Activated naive CD8-positive, alpha-beta T cell treated with anti-CD3 and anti-CD28 coated beads for 36 hours (primary cell): Measurements from ENCODE around the gene TNIP3. TPM values are rescaled to one million over a fixed set of nuclear protein-coding genes. Genes with fewer than 3 reads are reported as not detected.

ENCODE experiments used
- DNase-seq: peaks from one replicate; pipeline ENCODE4 v3.0.0; 2021
- H3K27ac Mint-ChIP-seq: one replicate; pipeline ENCODE4 v1.8.0; 2022; ENCODE audit warnings: mild to moderate bottlenecking, moderate library complexity, mixed read lengths
- H3K27me3 Mint-ChIP-seq: one replicate; pipeline ENCODE4 v1.8.0; 2022; ENCODE audit warnings: mild to moderate bottlenecking, mixed read lengths
- H3K36me3 Mint-ChIP-seq: one replicate; pipeline ENCODE4 v1.8.0; 2021; ENCODE audit warnings: mild to moderate bottlenecking, mixed read lengths
- H3K4me1 Mint-ChIP-seq: one replicate; pipeline ENCODE4 v1.8.0; 2021; ENCODE audit warnings: mixed read lengths
- H3K4me3 Mint-ChIP-seq: one replicate; pipeline ENCODE4 v1.8.0; 2022; ENCODE audit warnings: mild to moderate bottlenecking, moderate library complexity, mixed read lengths
- H3K9me3 Mint-ChIP-seq: one replicate; pipeline ENCODE4 v1.8.0; 2022; ENCODE audit warnings: mixed read lengths
- total RNA-seq, 2 experiments: library from RNA; stranded (reverse); gene quantifications; one replicate each; pipeline ENCODE4 v1.2.3, GENCODE V29; 2021

The TNIP3 gene
- total RNA-seq, 2 experiments from 2014 or later: 3.3 TPM

DNA sequence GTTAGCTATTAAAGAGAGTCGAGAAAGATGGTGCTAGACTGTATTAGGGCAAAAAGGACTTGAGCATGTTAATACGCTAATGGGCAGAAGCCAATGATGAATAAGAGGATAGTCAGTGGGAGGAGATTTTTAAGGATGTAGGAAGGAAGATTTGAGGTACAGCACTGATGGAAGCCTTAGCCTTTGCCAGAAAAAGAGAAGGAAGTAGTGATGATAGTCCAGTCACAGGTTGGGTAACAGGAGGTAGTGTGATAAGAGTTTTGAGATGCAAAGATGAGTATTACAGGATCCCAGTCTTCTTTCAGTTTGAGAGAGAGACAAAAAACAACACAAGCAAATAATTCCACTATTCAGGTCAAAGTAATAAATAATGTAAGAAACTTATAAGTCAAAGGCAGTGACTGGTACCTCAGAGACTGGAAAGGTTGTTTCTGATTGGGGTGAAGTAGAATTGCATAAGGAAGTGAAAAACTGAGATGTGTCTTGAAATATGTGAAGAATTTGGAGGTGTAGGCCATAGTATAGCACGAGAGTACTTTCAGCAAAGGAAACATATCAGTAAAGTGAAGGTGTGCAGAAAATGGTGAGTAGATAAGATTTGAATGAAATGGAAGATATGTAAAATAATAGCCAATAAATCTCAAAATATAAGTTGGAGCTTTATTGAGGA lies 69.7 kb downstream of the TNIP3 start:
- Mint-ChIP-seq H3K36me3 (no peaks in the 10 kb centered on the region), H3K27me3 (no peaks in the 10 kb centered on the region), H3K4me1 (no peaks in the 10 kb centered on the region), H3K9me3 (no peaks in the 10 kb centered on the region), H3K4me3 (no peak overlapping the region), H3K27ac (no peak overlapping the region)
- no peak for DNase-seq

DNA sequence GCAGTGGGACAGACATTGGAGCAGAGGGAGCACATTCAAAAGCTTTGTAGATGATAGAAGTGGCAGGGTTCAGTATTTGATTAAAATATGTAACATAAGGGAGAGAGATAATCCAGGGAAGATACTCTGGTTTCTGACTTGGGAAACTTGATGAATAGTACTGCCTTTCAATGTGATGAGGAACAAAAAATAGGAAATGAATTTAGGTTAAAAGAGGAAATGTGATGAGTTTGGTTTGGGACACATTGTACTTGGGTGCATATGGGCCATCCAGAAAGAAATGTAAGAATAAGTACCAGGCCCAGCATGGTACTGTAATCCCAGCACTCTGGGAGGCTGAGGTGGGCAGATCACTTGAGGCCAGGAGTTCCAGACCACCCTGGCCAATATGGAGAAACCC lies 70.9 kb downstream of the TNIP3 start:
- Mint-ChIP-seq H3K27me3 (no peaks in the 10 kb centered on the region), H3K27ac (no peak overlapping the region), H3K4me3 (no peak overlapping the region), H3K9me3 (no peaks in the 10 kb centered on the region), H3K36me3 (no peaks in the 10 kb centered on the region), H3K4me1 (no peaks in the 10 kb centered on the region)
- no peak for DNase-seq

DNA sequence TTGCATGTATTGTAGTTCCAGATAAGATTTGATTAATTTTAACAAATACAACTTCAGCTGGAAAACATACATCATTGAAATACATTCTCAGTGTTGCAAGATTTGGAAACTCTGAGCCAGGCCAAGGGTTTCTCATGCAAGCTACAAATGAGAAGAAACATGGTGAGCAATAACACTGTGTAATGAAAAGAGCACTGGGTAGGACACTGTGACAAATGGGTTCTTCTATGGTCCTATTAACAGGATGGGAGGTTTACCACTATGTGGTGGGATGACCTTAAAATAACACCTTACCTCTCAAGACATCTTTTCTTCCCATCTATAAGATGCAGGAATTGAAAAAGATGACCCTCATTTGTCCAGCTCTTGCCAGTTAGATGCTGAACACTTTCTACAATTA lies 72.2 kb downstream of the TNIP3 start:
- no peak for DNase-seq
- Mint-ChIP-seq H3K4me1 (no peaks in the 10 kb centered on the region), H3K4me3 (no peak overlapping the region), H3K9me3 (no peaks in the 10 kb centered on the region), H3K36me3 (no peaks in the 10 kb centered on the region), H3K27ac (no peak overlapping the region), H3K27me3 (no peaks in the 10 kb centered on the region)

DNA sequence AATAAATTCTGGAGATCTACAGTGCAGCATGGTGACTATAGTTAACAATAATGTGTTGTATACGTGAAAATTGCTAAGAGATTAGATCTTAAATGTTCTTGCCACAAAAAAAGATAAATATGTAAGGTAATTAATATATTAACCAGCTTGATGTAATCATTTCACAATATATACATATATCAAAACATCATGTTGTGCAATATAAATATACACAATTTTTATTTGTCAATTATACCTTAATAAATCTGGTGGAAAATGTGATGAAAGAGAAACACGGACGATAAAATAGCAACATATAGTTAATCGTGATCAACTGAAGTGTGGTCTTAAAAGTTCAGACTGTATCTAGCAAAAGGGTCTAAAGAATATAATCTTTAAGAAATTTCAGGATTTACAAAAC lies 75.3 kb downstream of the TNIP3 start:
- Mint-ChIP-seq H3K27me3 (no peaks in the 10 kb centered on the region), H3K36me3 (no peaks in the 10 kb centered on the region), H3K27ac (no peak overlapping the region), H3K4me1 (no peaks in the 10 kb centered on the region), H3K9me3 (no peaks in the 10 kb centered on the region), H3K4me3 (no peak overlapping the region)
- DNase-seq: no peak

Other genes starting within 250 kb of the TNIP3 start
- gene PRDM5, start 241.6 kb downstream of the TNIP3 start, total RNA-seq: 1 to 10 TPM; 1.3 to 1.4 TPM
- gene NDNF, start 91.8 kb downstream of the TNIP3 start, total RNA-seq: under 1 TPM in 1 of 2 experiments, not detected in 1; 0.08 TPM
- not detected for gene QRFPR, start 216.7 kb upstream of the TNIP3 start, total RNA-seq